ENCODE measurements around the gene MEAK7.

The MEAK7 gene

GRCh38 chr16:84465154-84465553 lies 39.3 kb downstream of the MEAK7 start:
- DNase-seq = no peak

- DNase-seq = no peak
Observed at GRCh38 chr16:84464116-84464515, 40.3 kb downstream of the MEAK7 start.

DNA sequence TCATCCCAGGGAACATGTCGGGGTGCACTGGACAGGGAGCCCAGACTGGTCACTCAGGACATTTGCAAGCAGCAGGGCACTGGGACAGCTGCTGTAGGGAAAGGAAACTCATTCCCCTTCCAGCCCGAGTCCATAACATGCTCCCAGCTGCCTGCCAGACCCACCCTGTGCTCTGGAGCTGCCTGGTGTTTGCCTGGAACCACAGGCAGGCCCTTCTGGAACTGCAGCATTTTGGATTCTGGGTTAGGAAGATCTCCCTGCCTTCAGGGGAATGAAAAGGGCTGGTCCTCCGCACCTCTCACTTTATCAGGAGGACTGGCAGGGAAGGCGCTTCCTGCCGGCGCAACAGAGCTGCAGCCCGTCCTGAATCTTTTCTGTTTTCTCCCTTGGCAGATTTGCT lies 41.2 kb downstream of the MEAK7 start:
- no peak for DNase-seq

- DNase-seq = no peak
Observed at GRCh38 chr16:84462296-84463210, 41.9 kb downstream of the MEAK7 start.

DNA sequence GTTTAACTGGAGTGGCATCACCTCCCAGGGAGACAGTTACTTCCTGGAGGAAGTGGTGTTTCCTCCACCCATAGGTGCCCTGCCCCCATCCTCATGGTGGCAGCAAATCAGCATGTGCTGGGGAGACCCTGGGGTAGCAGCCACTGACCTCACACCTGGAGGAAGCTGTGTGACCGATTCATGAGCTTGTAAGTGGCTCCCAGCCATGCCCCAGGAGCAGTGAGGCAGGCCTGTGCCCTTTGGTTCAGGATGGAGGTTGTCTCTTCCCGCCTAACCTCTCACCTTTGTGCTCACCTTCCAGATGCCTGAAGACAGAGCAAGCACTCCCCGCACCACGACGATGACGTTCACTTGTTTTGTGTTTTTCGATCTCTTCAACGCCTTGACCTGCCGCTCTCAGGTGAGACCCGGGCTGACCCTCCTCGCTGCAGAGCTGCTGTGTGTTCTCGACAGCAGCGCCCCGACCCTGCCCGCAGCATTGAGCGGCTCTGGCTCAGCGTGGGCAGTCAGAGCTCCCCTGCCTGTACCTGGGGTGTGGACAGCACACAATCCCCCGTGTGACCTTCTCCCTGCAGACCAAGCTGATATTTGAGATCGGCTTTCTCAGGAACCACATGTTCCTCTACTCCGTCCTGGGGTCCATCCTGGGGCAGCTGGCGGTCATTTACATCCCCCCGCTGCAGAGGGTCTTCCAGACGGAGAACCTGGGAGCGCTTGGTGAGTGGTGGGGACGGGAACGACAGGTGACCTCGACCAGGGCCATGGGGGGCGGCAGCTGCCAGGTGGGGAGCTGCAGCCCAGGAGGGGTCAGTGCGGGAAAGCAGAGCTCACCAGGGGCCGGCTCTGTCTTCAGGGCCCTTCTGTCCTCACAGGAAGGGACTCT lies 42.8 kb downstream of the MEAK7 start:
- DNase-seq = no peak

DNA sequence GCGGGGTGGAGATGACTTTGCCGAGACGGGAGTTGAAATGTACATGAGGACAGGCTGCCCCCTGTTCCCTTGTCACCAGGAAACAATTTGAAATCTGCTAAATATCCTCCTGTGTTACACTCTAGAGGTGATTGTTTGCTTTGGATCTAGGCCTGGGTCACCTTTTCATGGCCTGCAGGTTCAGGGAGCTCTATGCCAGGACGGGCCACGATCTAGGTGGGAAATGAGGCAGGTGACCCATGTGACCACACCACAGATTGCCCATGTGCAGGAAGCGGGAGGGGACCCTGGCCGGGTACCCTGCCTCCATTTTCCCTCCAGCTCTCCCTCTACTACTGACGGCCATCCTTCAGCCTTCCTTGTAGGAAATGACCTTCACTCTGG lies 43.4 kb downstream of the MEAK7 start:
- no peak for DNase-seq

- no peak for DNase-seq
Observed at GRCh38 chr16:84460406-84461028, 43.9 kb downstream of the MEAK7 start.

DNA sequence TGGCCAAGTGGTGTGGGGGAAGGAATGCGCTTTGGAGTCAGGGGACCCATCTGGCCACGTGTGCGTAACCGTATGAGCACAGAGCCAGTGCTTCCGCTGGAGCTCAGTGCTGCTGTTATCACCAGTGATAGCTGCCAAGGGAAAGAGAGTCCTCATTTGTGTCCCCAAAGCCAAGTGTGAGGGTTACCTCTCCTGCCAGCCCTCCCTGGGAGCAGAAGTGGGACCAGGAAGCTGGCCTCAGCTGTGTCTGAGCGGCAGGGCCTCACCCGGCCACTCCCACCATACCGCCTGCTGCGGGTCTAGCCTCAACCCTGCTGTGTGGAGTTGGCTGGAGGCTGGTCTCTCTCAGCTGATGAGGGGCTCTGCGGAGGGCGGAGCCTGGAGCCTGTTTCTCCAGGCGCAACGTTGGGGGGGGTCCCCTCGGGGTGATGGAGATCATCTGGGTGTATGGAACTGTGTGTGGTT lies 44.5 kb downstream of the MEAK7 start:
- DNase-seq = no peak

- DNase-seq = no peak
Observed at GRCh38 chr16:84459533-84459894, 44.9 kb downstream of the MEAK7 start.

DNA sequence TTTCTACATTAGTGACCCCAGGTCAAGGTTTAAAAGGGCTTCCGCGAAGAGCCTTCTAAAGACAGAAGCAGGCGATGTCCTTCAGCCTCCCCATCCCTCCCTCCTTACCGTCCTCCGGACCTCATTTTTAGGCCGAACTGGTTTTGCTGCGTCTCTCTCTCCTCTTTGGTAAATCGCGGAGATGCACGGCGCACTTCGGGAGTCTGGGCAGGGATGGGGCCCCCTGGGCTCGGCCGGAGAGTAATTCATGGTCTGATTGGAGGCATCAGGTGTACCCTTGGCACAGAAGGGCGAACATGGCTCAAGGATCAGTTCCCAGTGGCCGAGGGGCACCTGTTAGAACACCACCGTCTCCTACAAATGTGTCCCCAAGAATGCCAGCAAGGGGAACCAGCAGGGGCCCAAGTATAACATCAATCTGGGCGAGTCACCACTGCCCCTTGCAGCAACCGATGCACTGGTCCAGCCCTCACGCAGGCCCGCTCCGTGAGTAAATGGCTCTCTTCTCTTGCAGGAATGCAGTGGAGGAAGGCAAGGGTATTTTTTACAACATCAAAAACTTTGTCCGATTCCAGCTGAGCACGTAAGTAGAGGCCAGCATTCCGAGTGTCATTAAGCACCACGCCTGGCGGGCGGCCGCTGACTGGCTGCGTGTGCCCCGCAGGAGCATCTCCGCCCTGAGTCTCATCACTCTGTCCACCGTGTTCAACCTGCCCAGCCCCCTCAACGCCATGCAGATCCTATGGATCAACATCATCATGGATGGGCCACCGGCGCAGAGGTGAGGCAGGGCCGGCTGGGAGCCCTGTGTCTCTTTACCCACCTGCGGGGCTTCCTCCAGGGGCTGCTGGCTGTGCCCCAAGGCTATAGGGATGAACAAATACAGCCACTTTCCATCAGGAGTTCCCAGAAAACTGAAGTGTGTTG lies 45.6 kb downstream of the MEAK7 start:
- no peak for DNase-seq

DNA sequence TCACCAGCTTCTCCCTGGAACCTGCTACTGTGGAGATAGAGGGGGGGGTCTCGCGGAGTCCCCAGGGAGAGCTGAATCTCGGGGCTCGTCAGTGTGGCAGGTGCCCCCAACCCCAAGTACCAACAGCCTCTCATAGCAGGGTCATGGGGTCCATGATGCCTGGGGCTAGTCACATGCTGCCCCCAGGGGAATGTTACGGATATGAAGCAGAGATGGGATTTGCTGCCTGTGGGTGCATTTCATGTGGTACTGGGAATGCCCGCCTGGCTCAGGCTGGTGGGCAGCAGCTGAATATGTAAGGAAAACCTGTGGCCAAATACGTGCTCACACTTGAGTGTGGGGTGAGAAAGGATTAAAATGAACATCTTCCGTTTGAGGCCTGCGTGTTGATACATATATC lies 49.4 kb downstream of the MEAK7 start:
- no peak for DNase-seq

Measured in fibroblast of skin of scalp (primary cell).